Panc1 (cell line): ENCODE measurements around the gene DACT1.

Experiments used
- CTCF ChIP-seq: fragments of 450-650 bp; IDR thresholded peaks from 2 replicates; pipeline ENCODE4 v1.5.1; 2017; ENCODE audit warnings: mild to moderate bottlenecking
- POLR2AphosphoS5 ChIP-seq: IDR thresholded peaks from 2 replicates; pipeline ENCODE4 v1.6.1; 2012; ENCODE audit warnings: mild to moderate bottlenecking, low read depth, low read length, moderate library complexity

GRCh38 chr14:58634406-58635090 lies 3.2 kb upstream of the DACT1 start:
- TF ChIP-seq CTCF (no peak), POLR2AphosphoS5 (no peak)
